ENCODE measurements around the gene SSBP4. TPM values are rescaled to one million over a fixed set of nuclear protein-coding genes. Genes with fewer than 3 reads are reported as not detected.

Gene SSBP4
- total and polyA plus RNA-seq, 2 of the 4 experiments (the other 2 are of a cell fraction): 14.9 to 39.7 TPM

DNA sequence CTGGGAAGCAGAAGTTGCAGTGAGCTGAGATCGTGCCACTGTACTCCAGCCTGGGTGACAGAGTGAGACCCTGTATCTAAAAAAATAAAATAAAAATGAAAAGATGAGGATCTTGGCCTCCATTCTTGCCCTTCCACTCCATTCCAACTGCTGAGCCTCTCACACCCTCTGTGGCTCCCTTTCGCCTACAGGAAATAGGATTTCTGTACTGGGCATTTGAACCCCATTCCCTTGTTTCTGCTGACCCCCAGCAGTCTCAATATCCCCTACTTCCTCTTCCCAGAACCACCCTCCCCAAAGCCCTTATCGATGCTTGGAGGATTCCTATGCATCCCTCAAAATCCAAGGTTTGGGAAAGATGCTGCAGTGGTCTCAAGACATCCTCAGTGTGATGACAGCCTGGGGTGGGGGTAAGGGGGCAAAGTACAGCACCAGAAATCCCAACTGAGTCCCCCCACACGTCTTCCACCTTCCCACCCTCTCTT is 45.7 kb upstream of the SSBP4 start (continued):
- TF ChIP-seq, protein P1, sequence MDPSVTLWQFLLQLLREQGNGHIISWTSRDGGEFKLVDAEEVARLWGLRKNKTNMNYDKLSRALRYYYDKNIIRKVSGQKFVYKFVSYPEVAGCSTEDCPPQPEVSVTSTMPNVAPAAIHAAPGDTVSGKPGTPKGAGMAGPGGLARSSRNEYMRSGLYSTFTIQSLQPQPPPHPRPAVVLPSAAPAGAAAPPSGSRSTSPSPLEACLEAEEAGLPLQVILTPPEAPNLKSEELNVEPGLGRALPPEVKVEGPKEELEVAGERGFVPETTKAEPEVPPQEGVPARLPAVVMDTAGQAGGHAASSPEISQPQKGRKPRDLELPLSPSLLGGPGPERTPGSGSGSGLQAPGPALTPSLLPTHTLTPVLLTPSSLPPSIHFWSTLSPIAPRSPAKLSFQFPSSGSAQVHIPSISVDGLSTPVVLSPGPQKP (IDR thresholded peaks at IDR 0.05; ENCODE audit: borderline replicate concordance, low read depth, low read length): no peak
- TF ChIP-seq RAD21 (IDR thresholded peaks at IDR 0.05; ENCODE audit: low read length): no peak
- TF ChIP-seq CHD1 (IDR thresholded peaks at IDR 0.05; ENCODE audit: low read depth, low read length): no peak
- TF ChIP-seq RCOR1 (IDR thresholded peaks at IDR 0.05; ENCODE audit: insufficient replicate concordance, low read length): no peak
- TF ChIP-seq MXI1 (IDR thresholded peaks at IDR 0.05; ENCODE audit: borderline replicate concordance, low read depth, low read length): no peak
- no peak for TF ChIP-seq POLR2A (IDR thresholded peaks at IDR 0.05; ENCODE audit: low read depth, low read length)
